HG03097 (cell line): ENCODE data around the gene CHN2.

Experiments
- ATAC-seq: cut with Tn5 transposase; IDR thresholded peaks from one replicate; pipeline ENCODE4 v1.9.1; 2021; ENCODE audit not compliant: unreplicated experiment, low FRiP score

Gene CHN2

GRCh38 chr7:29328811-29329210 lies 134.2 kb downstream of the CHN2 start:
- no peak for ATAC-seq

- ATAC-seq = no peak
These were observed 135.1 kb downstream of the CHN2 start for GRCh38 chr7:29329686-29330085.

GRCh38 chr7:29330136-29330535 lies 135.6 kb downstream of the CHN2 start:
- ATAC-seq = no peak

- no peak for ATAC-seq
These were observed 136.6 kb downstream of the CHN2 start for GRCh38 chr7:29331163-29331562.

- ATAC-seq = no peak
These were observed 137.7 kb downstream of the CHN2 start for GRCh38 chr7:29332042-29332811.

GRCh38 chr7:29332875-29333855 lies 138.6 kb downstream of the CHN2 start:
- ATAC-seq = no peak

GRCh38 chr7:29335188-29336083 lies 140.9 kb downstream of the CHN2 start:
- no peak for ATAC-seq

- ATAC-seq = no peak
These were observed 143.1 kb downstream of the CHN2 start for GRCh38 chr7:29337546-29338116.

GRCh38 chr7:29340696-29341095 lies 146.1 kb downstream of the CHN2 start:
- ATAC-seq = no peak

- no peak for ATAC-seq
These were observed 146.6 kb downstream of the CHN2 start for GRCh38 chr7:29341156-29341555.

GRCh38 chr7:29342761-29343160 lies 148.2 kb downstream of the CHN2 start:
- no peak for ATAC-seq

- no peak for ATAC-seq
These were observed 148.8 kb downstream of the CHN2 start for GRCh38 chr7:29343399-29343798.

- ATAC-seq = no peak
These were observed 149.9 kb downstream of the CHN2 start for GRCh38 chr7:29344334-29344978.

- ATAC-seq = no peak
These were observed 151.0 kb downstream of the CHN2 start for GRCh38 chr7:29345590-29345989.

- no peak for ATAC-seq
These were observed 151.8 kb downstream of the CHN2 start for GRCh38 chr7:29346231-29346978.

GRCh38 chr7:29349362-29349761 lies 154.8 kb downstream of the CHN2 start:
- ATAC-seq = no peak

GRCh38 chr7:29350351-29350750 lies 155.8 kb downstream of the CHN2 start:
- no peak for ATAC-seq

- ATAC-seq = no peak
These were observed 157.5 kb downstream of the CHN2 start for GRCh38 chr7:29352041-29352440.

GRCh38 chr7:29353810-29354209 lies 159.2 kb downstream of the CHN2 start:
- ATAC-seq = no peak
